Hepatocyte (in vitro differentiated cells): ENCODE results near the gene OR51G1.

Experiments
- EZH2 ChIP-seq: fragments of 200-600 bp; sonication (generic); IDR thresholded peaks from 2 replicates; pipeline ENCODE4 v1.6.1; 2016; ENCODE audit warnings: antibody characterized with exemption, mild to moderate bottlenecking, borderline replicate concordance
- EZH2phosphoT487 ChIP-seq: fragments of 200-600 bp; sonication (generic); IDR thresholded peaks from one replicate; pipeline ENCODE4 v1.6.1; 2018; ENCODE audit warnings: antibody characterized with exemption, mild to moderate bottlenecking, low read depth, moderate library complexity; ENCODE audit not compliant: unreplicated experiment, severe bottlenecking
- TF ChIP-seq, protein P1 (sequence below): fragments of 200-600 bp; sonication (generic); IDR thresholded peaks from 2 replicates; pipeline ENCODE4 v1.5.1; 2016; ENCODE audit warnings: antibody characterized with exemption, mild to moderate bottlenecking; ENCODE audit not compliant: poor library complexity

- TF ChIP-seq, protein P1, sequence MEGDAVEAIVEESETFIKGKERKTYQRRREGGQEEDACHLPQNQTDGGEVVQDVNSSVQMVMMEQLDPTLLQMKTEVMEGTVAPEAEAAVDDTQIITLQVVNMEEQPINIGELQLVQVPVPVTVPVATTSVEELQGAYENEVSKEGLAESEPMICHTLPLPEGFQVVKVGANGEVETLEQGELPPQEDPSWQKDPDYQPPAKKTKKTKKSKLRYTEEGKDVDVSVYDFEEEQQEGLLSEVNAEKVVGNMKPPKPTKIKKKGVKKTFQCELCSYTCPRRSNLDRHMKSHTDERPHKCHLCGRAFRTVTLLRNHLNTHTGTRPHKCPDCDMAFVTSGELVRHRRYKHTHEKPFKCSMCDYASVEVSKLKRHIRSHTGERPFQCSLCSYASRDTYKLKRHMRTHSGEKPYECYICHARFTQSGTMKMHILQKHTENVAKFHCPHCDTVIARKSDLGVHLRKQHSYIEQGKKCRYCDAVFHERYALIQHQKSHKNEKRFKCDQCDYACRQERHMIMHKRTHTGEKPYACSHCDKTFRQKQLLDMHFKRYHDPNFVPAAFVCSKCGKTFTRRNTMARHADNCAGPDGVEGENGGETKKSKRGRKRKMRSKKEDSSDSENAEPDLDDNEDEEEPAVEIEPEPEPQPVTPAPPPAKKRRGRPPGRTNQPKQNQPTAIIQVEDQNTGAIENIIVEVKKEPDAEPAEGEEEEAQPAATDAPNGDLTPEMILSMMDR, result no peak
- TF ChIP-seq EZH2 (no peak), EZH2phosphoT487 (no peak)
Measured at GRCh38 chr11:4932751-4933150, 8.6 kb upstream of the OR51G1 start.
